K562 (cell line): ENCODE data around the gene MFSD11. TPM values are rescaled to one million over a fixed set of nuclear protein-coding genes. Genes with fewer than 3 reads are reported as not detected.

Experiments
- ATAC-seq: fragments of 200-7000 bp; cut with Tn5 transposase; 3 replicates; pipeline ENCODE4 v1.9.1; 2020; ENCODE audit warnings: moderate library complexity
- BruUV-seq: library from RNA; stranded (reverse); fragments of 400-500 nt; replicated peaks from 2 replicates; lab custom pipeline; 2021; lab: Mats Ljungman, UMichigan
- CTCF ChIA-PET: fragments of 300-600 bp; formaldehyde crosslinking; extraction: SDS; loops from one replicate; lab custom pipeline; 2021; ENCODE audit warnings: low intra/inter-chr PET ratio; lab: Yijun Ruan, JAX
- POLR2A ChIA-PET: fragments of 300-600, 350-650 bp; sonication (Branson Sonifier 250); formaldehyde crosslinking; extraction: SDS; loops from one replicate; lab custom pipeline; 2021; ENCODE audit warnings: antibody characterized with exemption, inconsistent platforms; lab: Yijun Ruan, JAX
- DNase-seq, 4 experiments: peaks; one replicate each; pipeline versions ENCODE4 v3.0.0 to v3.0.0-alpha.2; 2011 to 2018; ENCODE audit warnings: low spot score in 3 of 4, mixed read lengths in 3 of 4; ENCODE audit errors: extremely low read depth in 1 of 4
- FAIRE-seq: peaks from 2 replicates; lab custom pipeline; 2011; peaks lifted over from hg19 to GRCh38; lab: Jason Lieb, UNC
- H2AFZ ChIP-seq: 2 replicates; pipeline ENCODE4 v1.6.0; 2011; ENCODE audit warnings: low read depth, low read length, control low read depth, inconsistent platforms
- H3K27ac ChIP-seq: fragments of 200-600 bp; 3 replicates; pipeline ENCODE4 v1.8.0; 2011; ENCODE audit warnings: low read depth, mild to moderate bottlenecking, control low read depth, inconsistent platforms, low read length, moderate library complexity, mixed read lengths; ENCODE audit errors: extremely low read depth
- H3K27me3 ChIP-seq, 2 experiments: fragments of 300-600 bp in 1 of 2; 2 replicates in 1 of 2; 3 replicates in 1 of 2; pipeline versions ENCODE4 v1.6.0 to v1.8.0; 2011; ENCODE audit warnings: inconsistent platforms in 2 of 2, low read length in 2 of 2, mild to moderate bottlenecking in 1 of 2, mixed read lengths in 1 of 2, moderate library complexity in 1 of 2; ENCODE audit not compliant: control insufficient read depth in 2 of 2, insufficient read depth in 2 of 2
- H3K36me3 ChIP-seq: fragments of 300-600 bp; 3 replicates; pipeline ENCODE4 v1.8.0; 2011; ENCODE audit warnings: mild to moderate bottlenecking, low read length, inconsistent platforms; ENCODE audit not compliant: control insufficient read depth, insufficient read depth
- H3K4me1 ChIP-seq, 2 experiments: fragments of 200-600 bp in 1 of 2; replicated peaks in 1 of 2; 2 replicates in 1 of 2; 3 replicates in 1 of 2; pipeline versions ENCODE4 v1.5.1 to v1.8.0; 2011; ENCODE audit warnings: inconsistent platforms in 2 of 2, low read length in 2 of 2, mild to moderate bottlenecking in 1 of 2, mixed read lengths in 1 of 2, moderate library complexity in 1 of 2; ENCODE audit not compliant: control insufficient read depth in 2 of 2, insufficient read depth in 2 of 2
- H3K4me2 ChIP-seq: 2 replicates; pipeline ENCODE4 v1.6.1; 2011; ENCODE audit warnings: low read length, control low read depth, inconsistent platforms, mixed read lengths; ENCODE audit not compliant: insufficient read depth
- H3K4me3 ChIP-seq: fragments of 200-600 bp; sonication (generic), shearing (Covaris generic); 2 replicates; pipeline ENCODE4 v1.5.1; 2016; ENCODE audit warnings: control low read depth, inconsistent platforms
- H3K79me2 ChIP-seq: fragments of 200-600 bp; 3 replicates; pipeline ENCODE4 v1.8.0; 2011; ENCODE audit warnings: low read length, inconsistent platforms; ENCODE audit not compliant: control insufficient read depth, insufficient read depth
- H3K9ac ChIP-seq, 2 experiments: 2 replicates each; pipeline versions ENCODE4 v1.6.0 to v1.6.1; 2011; ENCODE audit warnings: low read depth in 2 of 2, low read length in 2 of 2, control low read depth in 1 of 2, inconsistent platforms in 1 of 2, mild to moderate bottlenecking in 1 of 2, mixed read lengths in 1 of 2; ENCODE audit not compliant: insufficient read depth in 1 of 2
- H3K9me1 ChIP-seq: one replicate; pipeline ENCODE4 v1.6.0; 2011; ENCODE audit warnings: inconsistent platforms, mild to moderate bottlenecking, low read length, moderate library complexity; ENCODE audit not compliant: control insufficient read depth, insufficient read depth
- H3K9me3 ChIP-seq: replicated peaks from 2 replicates; pipeline ENCODE4 v1.5.1; 2011; ENCODE audit warnings: low read depth, low read length, inconsistent platforms; ENCODE audit not compliant: control insufficient read depth, insufficient read depth
- H4K20me1 ChIP-seq: replicated peaks from 2 replicates; pipeline ENCODE4 v1.6.1; 2011; ENCODE audit warnings: low read length, inconsistent platforms, mixed read lengths; ENCODE audit not compliant: control insufficient read depth, insufficient read depth
- CHD1 ChIP-seq: fragments of 200-600 bp; sonication (generic); IDR thresholded peaks from one replicate; pipeline ENCODE4 v1.6.1; 2012; ENCODE audit warnings: mild to moderate bottlenecking, moderate library complexity, low read length, inconsistent platforms
- HMBOX1 ChIP-seq: sonication (generic); IDR thresholded peaks from 2 replicates; pipeline ENCODE4 v1.6.1; 2016
- NR3C1 ChIP-seq: sonication (generic); formaldehyde crosslinking; IDR thresholded peaks from 2 replicates; pipeline ENCODE4 v1.8.1; 2022; ENCODE audit warnings: missing genetic modification reagents
- REST ChIP-seq, 2 experiments: fragments of 450-650 bp; formaldehyde crosslinking in 1 of 2; IDR thresholded peaks; 2 replicates each; pipeline versions ENCODE4 v1.4.0 to v1.6.1; 2014 to 2020; ENCODE audit warnings: mild to moderate bottlenecking in 2 of 2, borderline replicate concordance in 1 of 2, low read depth in 1 of 2
- ZKSCAN3 ChIP-seq: fragments of 250-450 bp; sonication (Bioruptor Pico); IDR thresholded peaks from 2 replicates; pipeline ENCODE4 v1.4.0; 2020
- ZNF274 ChIP-seq: IDR thresholded peaks from 2 replicates; pipeline ENCODE4 v1.6.1; 2011; ENCODE audit warnings: low read depth, mild to moderate bottlenecking, low read length, moderate library complexity, borderline replicate concordance
- ZNF583 ChIP-seq: fragments of 250-450 bp; sonication (Bioruptor Pico); IDR thresholded peaks from 2 replicates; pipeline ENCODE4 v1.4.0; 2020
- WGBS: fragments of 100-300 bp; shearing (Covaris generic); methylation state at CpG from one replicate; pipeline ENCODE4 v1.1.6; 2016; ENCODE audit warnings: low coverage, mixed read lengths; ENCODE audit not compliant: insufficient coverage; ENCODE audit errors: missing lambda C conversion rate; 5-methylcytosine and 5-hydroxymethylcytosine counted together
- in situ Hi-C: fragments of 300-500 bp; cut with MboI; formaldehyde crosslinking; loops from 4 replicates; pipeline ENCODE4 v1.15.0; 2018; ENCODE audit warnings: inconsistent platforms, mixed read lengths
- intact Hi-C: fragments of 100-400 bp; cut with micrococcal nuclease; formaldehyde crosslinking; loops from 2 replicates; pipeline ENCODE4 v1.14.2; 2022
- polyA plus RNA-seq, 8 experiments: library from polyadenylated mRNA; depleted of rRNA in 4 of 8; stranded (reverse) in 5 of 8; unstranded in 3 of 8; fragments of >200 nt; fragmentation: Nextera tagmentation in 2 of 8; fragmentation: Illumina TruSeq in 1 of 8; extraction: Ambion mirVana in 2 of 8; extraction: Trizol in 1 of 8; gene quantifications; 2 replicates each; pipeline versions ENCODE4 v1.2.1 to v1.2.3, GENCODE V29; 2011 to 2014; ENCODE audit warnings: inconsistent platforms in 1 of 8, missing spikeins in 1 of 8
- total RNA-seq, 7 experiments: library from RNA; depleted of rRNA in 6 of 7; stranded (reverse); fragments of >200 nt in 6 of 7; fragmentation: Illumina TruSeq in 2 of 7; extraction: Trizol in 2 of 7; gene quantifications; 2 replicates each; pipeline versions ENCODE4 v1.2.1 to v1.2.3, GENCODE V29; 2011 to 2021; ENCODE audit warnings: low replicate concordance in 1 of 7

Gene MFSD11
- total and polyA plus RNA-seq, 9 of the 15 experiments (the other 6 are each of a cell fraction or from before 2014, with no cell fraction given), result 14.4 to 24.5 (median 19.9) TPM

GRCh38 chr17:76824093-76824492 lies 86.2 kb downstream of the MFSD11 start (continued):
- TF ChIP-seq CHD1, result no peak

DNA sequence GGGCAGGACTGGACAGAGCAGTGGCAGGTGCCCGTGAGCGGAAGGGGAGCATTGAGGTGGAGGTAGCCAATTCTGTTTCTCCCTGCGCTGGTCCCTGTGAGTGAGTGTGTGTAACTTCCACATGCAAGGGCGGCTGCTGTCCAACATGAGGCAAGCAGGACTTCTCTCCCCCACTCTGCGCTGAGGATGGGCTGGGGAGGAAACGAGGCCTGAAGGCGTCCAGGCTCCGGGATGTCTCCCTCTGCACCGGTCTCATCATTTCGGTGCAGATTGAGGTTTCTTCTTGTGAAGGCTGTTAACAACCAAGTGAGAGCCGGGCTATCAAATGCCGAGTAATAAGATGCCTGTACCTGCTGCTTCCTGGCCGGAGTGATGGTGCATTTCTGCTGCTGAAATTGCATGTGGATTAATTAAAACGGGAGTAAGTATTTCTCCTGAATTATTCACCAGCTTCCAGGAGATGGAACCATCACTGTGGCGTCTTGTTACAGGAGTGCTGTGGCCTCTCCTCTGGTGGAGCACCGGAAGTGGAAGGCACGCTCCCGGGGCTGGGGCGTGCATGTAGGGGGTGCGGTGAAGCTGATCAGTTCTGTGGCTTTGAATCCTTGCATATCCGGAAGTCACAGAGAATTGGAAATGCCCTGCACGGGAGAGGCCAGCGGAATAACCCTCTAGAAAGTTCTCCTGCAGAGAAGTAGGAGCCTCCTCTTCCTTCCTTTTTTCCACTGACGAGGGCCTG lies 88.6 kb downstream of the MFSD11 start:
- ChIA-PET CTCF (no interaction called here), POLR2A (no interaction called here)
- in situ Hi-C loops, result no loop called here
- DNase-seq (no peak), FAIRE-seq (peak; percentile 6), ATAC-seq (peak; percentile 51; the same call in 2 of the 3 replicates)
- H3K36me3 ChIP-seq, result no peaks in the 10 kb centered on the region
- H3K4me3 ChIP-seq, result no peak overlapping the region
- H3K4me2 ChIP-seq, result no peak overlapping the region
- TF ChIP-seq ZNF583 (no peak), HMBOX1 (no peak), NR3C1 (CRISPR knock-in tag) (no peak), REST (IDR thresholded peaks at IDR 0.05; ENCODE audit: borderline replicate concordance) (peak; percentile 76), REST (CRISPR knock-in tag; IDR thresholded peaks at IDR 0.05; ENCODE audit: low read depth) (no peak), ZNF274 (no peak), ZKSCAN3 (CRISPR knock-in tag) (no peak)
- H3K4me1 ChIP-seq, result no peaks in the 10 kb centered on the region; a peak in 1 of 5 replicates
- H3K9me3 ChIP-seq, result no peaks in the 10 kb centered on the region
- WGBS, result 22% methylated on average over 22 of the region's 24 CpGs
- H4K20me1 ChIP-seq, result no peaks in the 10 kb centered on the region
- H2AFZ ChIP-seq, result no peak overlapping the region
- H3K9ac ChIP-seq, result peak overlapping the region in 1 of 2 experiments; percentile 68; a peak in 2 of 4 replicates
- H3K27ac ChIP-seq, result no peak overlapping the region
- H3K9me1 ChIP-seq, result no peaks in the 10 kb centered on the region
- peaks cover 13 to 49% of the 10 kb centered on the region in 2 experiments; a peak in 4 of 5 replicates for H3K27me3 ChIP-seq
- no peaks in the 10 kb centered on the region for H3K79me2 ChIP-seq
- intact Hi-C loops, result no loop called here
- BruUV-seq, result no TSS peak
